HepG2 (cell line): Measurements from ENCODE around the gene PBX4. TPM values are rescaled to one million over a fixed set of nuclear protein-coding genes. Genes with fewer than 3 reads are reported as not detected.
A peak's percentile ranks its signal among the peaks of the same experiment; 100 is the strongest.

Source experiments
- ARNTL ChIP-seq: sonication (generic); formaldehyde crosslinking; IDR thresholded peaks from 2 replicates; pipeline ENCODE4 v1.4.0; 2020; ENCODE audit warnings: mild to moderate bottlenecking, missing genetic modification reagents
- DMAP1 ChIP-seq: IDR thresholded peaks from 2 replicates; pipeline ENCODE4 v1.6.1; 2016
- HDAC2 ChIP-seq: sonication (generic); formaldehyde crosslinking; IDR thresholded peaks from 2 replicates; pipeline ENCODE4 v1.4.0; 2020; ENCODE audit warnings: missing genetic modification reagents
- MXI1 ChIP-seq: IDR thresholded peaks from 3 replicates; pipeline ENCODE4 v1.6.1; 2012; ENCODE audit warnings: low read depth, low read length, inconsistent platforms, borderline replicate concordance
- POLR2AphosphoS5 ChIP-seq: IDR thresholded peaks from 2 replicates; pipeline ENCODE4 v1.6.1; 2012; ENCODE audit warnings: low read depth, low read length
- POLR2G ChIP-seq: fragments of 200-400 bp; formaldehyde crosslinking; IDR thresholded peaks from 2 replicates; pipeline ENCODE4 v1.6.1; 2018; ENCODE audit warnings: mild to moderate bottlenecking, low read depth, low read length, moderate library complexity
- RBM39 ChIP-seq: fragments of 200-400 bp; formaldehyde crosslinking; IDR thresholded peaks from one replicate; pipeline ENCODE4 v1.6.1; 2018; ENCODE audit warnings: antibody characterized with exemption, mild to moderate bottlenecking, low read depth, low read length; ENCODE audit not compliant: poor library complexity, severe bottlenecking
- RELA ChIP-seq: sonication (generic); formaldehyde crosslinking; IDR thresholded peaks from 2 replicates; pipeline ENCODE4 v1.4.0; 2020; ENCODE audit warnings: missing genetic modification reagents
- SP4 ChIP-seq: sonication (generic); formaldehyde crosslinking; IDR thresholded peaks from 2 replicates; pipeline ENCODE4 v1.8.1; 2023; ENCODE audit warnings: mild to moderate bottlenecking, missing genetic modification reagents
- TAF15 ChIP-seq: fragments of 200-400 bp; formaldehyde crosslinking; IDR thresholded peaks from one replicate; pipeline ENCODE4 v1.6.1; 2018; ENCODE audit warnings: mild to moderate bottlenecking, low read depth, low read length; ENCODE audit not compliant: poor library complexity, severe bottlenecking
- polyA plus RNA-seq, 8 experiments: library from polyadenylated mRNA; depleted of rRNA in 3 of 8; stranded (reverse) in 7 of 8; unstranded in 1 of 8; fragments of >200 nt; fragmentation: Illumina TruSeq in 4 of 8; extraction: Trizol in 4 of 8; gene quantifications; 2 replicates each; pipeline versions ENCODE4 v1.2.1 to v1.2.3, GENCODE V29; 2011 to 2016; ENCODE audit warnings: low read depth in 4 of 8, missing spikeins in 1 of 8, mixed read lengths in 1 of 8; ENCODE audit not compliant: insufficient read depth in 1 of 8
- total RNA-seq, 5 experiments: library from RNA; depleted of rRNA; stranded (reverse); fragments of >200 nt; fragmentation: Illumina TruSeq; extraction: Trizol; gene quantifications; 2 replicates each; pipeline ENCODE4 v1.2.3, GENCODE V29; 2016; ENCODE audit warnings: low read depth in 1 of 5
- TF ChIP-seq, protein P1 (sequence below): sonication (generic); formaldehyde crosslinking; conservative IDR thresholded peaks from 2 replicates; pipeline ENCODE4 v1.8.0; 2022; ENCODE audit warnings: mild to moderate bottlenecking, moderate library complexity, missing genetic modification reagents
- TF ChIP-seq, protein P2 (sequence below): sonication (generic); formaldehyde crosslinking; IDR thresholded peaks from 2 replicates; pipeline ENCODE4 v1.5.0; 2020; ENCODE audit warnings: mild to moderate bottlenecking, missing genetic modification reagents, borderline replicate concordance
- TF ChIP-seq, protein P3 (sequence below): IDR thresholded peaks from 2 replicates; pipeline ENCODE4 v1.6.1; 2016; ENCODE audit warnings: missing compliant biosample characterization, missing genetic modification reagents, borderline replicate concordance
- TF ChIP-seq, protein P4 (sequence below): sonication (generic); formaldehyde crosslinking; IDR thresholded peaks from 2 replicates; pipeline ENCODE4 v1.4.0; 2020; ENCODE audit warnings: missing genetic modification reagents, borderline replicate concordance

Gene PBX4
- total and polyA plus RNA-seq, 2 of the 13 experiments (the other 11 are each of a cell fraction or from before 2014, with no cell fraction given): not detected

DNA sequence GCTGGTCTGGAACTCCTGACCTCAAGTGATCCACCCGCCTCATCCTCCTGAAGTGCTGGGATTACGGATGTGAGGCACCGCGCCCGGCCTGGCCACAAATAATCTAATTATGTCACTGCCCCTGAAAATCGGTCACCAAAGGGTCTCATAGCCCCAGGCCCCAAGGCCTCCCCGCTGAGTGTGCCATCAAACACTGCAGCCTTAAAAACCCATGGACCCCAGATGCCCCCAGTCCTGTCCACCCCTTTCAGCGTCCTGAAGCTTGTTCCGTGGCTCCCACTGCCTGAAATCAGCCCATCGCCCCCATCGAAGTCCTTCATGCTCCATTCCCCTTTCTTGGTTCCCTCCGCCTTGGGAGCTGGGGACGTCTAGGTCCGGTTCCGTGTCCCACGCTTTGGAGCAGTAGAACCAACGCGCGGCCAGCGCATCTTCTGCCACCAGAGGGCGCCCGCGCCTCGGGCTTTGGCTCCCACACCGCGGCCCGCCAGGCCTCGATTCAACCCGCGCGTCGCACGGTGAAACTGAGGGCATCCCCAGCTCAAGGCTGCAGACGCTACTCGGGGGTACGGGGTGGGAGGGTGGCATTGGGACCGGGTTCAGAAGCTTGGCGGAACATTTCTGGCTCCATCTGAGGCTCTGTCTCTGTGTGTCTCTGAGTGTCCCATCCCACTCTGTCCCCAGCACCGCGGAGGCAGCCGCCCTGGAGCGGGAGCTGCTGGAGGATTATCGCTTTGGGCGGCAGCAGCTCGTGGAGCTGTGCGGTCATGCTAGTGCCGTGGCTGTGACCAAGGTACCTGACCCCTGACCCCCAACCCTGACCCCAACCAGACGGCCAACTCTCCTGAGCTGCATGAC lies 86.3 kb downstream of the PBX4 start (continued):
- TF ChIP-seq RBM39 (no peak), POLR2AphosphoS5 (no peak), MXI1 (no peak), TAF15 (no peak), HDAC2 (CRISPR knock-in tag) (no peak), RELA (CRISPR knock-in tag) (no peak), DMAP1 (CRISPR knock-in tag) (no peak), ARNTL (CRISPR knock-in tag) (no peak), POLR2G (peak; percentile 44; the same call in 1 of the 2 replicates), SP4 (CRISPR knock-in tag) (no peak)
- TF ChIP-seq, protein P1, sequence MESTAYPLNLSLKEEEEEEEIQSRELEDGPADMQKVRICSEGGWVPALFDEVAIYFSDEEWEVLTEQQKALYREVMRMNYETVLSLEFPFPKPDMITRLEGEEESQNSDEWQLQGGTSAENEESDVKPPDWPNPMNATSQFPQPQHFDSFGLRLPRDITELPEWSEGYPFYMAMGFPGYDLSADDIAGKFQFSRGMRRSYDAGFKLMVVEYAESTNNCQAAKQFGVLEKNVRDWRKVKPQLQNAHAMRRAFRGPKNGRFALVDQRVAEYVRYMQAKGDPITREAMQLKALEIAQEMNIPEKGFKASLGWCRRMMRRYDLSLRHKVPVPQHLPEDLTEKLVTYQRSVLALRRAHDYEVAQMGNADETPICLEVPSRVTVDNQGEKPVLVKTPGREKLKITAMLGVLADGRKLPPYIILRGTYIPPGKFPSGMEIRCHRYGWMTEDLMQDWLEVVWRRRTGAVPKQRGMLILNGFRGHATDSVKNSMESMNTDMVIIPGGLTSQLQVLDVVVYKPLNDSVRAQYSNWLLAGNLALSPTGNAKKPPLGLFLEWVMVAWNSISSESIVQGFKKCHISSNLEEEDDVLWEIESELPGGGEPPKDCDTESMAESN (CRISPR knock-in tag): no peak
- TF ChIP-seq, protein P2, sequence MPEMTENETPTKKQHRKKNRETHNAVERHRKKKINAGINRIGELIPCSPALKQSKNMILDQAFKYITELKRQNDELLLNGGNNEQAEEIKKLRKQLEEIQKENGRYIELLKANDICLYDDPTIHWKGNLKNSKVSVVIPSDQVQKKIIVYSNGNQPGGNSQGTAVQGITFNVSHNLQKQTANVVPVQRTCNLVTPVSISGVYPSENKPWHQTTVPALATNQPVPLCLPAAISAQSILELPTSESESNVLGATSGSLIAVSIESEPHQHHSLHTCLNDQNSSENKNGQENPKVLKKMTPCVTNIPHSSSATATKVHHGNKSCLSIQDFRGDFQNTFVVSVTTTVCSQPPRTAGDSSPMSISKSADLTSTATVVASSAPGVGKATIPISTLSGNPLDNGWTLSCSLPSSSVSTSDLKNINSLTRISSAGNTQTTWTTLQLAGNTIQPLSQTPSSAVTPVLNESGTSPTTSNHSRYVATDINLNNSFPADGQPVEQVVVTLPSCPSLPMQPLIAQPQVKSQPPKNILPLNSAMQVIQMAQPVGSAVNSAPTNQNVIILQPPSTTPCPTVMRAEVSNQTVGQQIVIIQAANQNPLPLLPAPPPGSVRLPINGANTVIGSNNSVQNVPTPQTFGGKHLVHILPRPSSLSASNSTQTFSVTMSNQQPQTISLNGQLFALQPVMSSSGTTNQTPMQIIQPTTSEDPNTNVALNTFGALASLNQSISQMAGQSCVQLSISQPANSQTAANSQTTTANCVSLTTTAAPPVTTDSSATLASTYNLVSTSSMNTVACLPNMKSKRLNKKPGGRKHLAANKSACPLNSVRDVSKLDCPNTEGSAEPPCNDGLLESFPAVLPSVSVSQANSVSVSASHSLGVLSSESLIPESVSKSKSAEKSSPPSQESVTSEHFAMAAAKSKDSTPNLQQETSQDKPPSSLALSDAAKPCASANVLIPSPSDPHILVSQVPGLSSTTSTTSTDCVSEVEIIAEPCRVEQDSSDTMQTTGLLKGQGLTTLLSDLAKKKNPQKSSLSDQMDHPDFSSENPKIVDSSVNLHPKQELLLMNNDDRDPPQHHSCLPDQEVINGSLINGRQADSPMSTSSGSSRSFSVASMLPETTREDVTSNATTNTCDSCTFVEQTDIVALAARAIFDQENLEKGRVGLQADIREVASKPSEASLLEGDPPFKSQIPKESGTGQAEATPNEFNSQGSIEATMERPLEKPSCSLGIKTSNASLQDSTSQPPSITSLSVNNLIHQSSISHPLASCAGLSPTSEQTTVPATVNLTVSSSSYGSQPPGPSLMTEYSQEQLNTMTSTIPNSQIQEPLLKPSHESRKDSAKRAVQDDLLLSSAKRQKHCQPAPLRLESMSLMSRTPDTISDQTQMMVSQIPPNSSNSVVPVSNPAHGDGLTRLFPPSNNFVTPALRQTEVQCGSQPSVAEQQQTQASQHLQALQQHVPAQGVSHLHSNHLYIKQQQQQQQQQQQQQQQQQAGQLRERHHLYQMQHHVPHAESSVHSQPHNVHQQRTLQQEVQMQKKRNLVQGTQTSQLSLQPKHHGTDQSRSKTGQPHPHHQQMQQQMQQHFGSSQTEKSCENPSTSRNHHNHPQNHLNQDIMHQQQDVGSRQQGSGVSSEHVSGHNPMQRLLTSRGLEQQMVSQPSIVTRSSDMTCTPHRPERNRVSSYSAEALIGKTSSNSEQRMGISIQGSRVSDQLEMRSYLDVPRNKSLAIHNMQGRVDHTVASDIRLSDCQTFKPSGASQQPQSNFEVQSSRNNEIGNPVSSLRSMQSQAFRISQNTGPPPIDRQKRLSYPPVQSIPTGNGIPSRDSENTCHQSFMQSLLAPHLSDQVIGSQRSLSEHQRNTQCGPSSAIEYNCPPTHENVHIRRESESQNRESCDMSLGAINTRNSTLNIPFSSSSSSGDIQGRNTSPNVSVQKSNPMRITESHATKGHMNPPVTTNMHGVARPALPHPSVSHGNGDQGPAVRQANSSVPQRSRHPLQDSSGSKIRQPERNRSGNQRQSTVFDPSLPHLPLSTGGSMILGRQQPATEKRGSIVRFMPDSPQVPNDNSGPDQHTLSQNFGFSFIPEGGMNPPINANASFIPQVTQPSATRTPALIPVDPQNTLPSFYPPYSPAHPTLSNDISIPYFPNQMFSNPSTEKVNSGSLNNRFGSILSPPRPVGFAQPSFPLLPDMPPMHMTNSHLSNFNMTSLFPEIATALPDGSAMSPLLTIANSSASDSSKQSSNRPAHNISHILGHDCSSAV (CRISPR knock-in tag): no peak
- TF ChIP-seq, protein P3, sequence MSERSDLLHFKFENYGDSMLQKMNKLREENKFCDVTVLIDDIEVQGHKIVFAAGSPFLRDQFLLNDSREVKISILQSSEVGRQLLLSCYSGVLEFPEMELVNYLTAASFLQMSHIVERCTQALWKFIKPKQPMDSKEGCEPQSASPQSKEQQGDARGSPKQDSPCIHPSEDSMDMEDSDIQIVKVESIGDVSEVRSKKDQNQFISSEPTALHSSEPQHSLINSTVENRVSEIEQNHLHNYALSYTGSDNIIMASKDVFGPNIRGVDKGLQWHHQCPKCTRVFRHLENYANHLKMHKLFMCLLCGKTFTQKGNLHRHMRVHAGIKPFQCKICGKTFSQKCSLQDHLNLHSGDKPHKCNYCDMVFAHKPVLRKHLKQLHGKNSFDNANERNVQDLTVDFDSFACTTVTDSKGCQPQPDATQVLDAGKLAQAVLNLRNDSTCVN: no peak
- TF ChIP-seq, protein P4, sequence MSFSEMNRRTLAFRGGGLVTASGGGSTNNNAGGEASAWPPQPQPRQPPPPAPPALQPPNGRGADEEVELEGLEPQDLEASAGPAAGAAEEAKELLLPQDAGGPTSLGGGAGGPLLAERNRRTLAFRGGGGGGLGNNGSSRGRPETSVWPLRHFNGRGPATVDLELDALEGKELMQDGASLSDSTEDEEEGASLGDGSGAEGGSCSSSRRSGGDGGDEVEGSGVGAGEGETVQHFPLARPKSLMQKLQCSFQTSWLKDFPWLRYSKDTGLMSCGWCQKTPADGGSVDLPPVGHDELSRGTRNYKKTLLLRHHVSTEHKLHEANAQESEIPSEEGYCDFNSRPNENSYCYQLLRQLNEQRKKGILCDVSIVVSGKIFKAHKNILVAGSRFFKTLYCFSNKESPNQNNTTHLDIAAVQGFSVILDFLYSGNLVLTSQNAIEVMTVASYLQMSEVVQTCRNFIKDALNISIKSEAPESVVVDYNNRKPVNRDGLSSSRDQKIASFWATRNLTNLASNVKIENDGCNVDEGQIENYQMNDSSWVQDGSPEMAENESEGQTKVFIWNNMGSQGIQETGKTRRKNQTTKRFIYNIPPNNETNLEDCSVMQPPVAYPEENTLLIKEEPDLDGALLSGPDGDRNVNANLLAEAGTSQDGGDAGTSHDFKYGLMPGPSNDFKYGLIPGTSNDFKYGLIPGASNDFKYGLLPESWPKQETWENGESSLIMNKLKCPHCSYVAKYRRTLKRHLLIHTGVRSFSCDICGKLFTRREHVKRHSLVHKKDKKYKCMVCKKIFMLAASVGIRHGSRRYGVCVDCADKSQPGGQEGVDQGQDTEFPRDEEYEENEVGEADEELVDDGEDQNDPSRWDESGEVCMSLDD (CRISPR knock-in tag): no peak
